Central memory CD8-positive, alpha-beta T cell (primary cell): Measurements from ENCODE around the gene ADCK2.
"Not testable (repeated sequence)": the region's sequence is repeated elsewhere in the genome, so short reads cannot be mapped to it uniquely, and the experiment has no call there.

Experiments used
- ATAC-seq: fragments of 150-1000 bp; cut with Tn5 transposase; replicated peaks from 2 replicates; pipeline ENCODE4 v1.10.0; 2022; ENCODE audit warnings: mild to moderate bottlenecking, moderate FRiP score, moderate number of reproducible peaks; ENCODE audit not compliant: poor library complexity, severe bottlenecking; ENCODE audit errors: extremely low read depth
- DNase-seq, 2 donors: peaks; one replicate each; pipeline ENCODE4 v3.0.0; 2021; ENCODE audit warnings: low spot score in 2 of 2
- H3K27ac Mint-ChIP-seq: one replicate; pipeline ENCODE4 v1.8.0; 2022; ENCODE audit warnings: low read depth, mild to moderate bottlenecking, moderate library complexity, mixed read lengths
- H3K27me3 Mint-ChIP-seq: one replicate; pipeline ENCODE4 v1.8.0; 2022; ENCODE audit warnings: mixed read lengths
- H3K36me3 Mint-ChIP-seq: one replicate; pipeline ENCODE4 v1.8.0; 2022; ENCODE audit warnings: mild to moderate bottlenecking, moderate library complexity, mixed read lengths; ENCODE audit not compliant: insufficient read depth
- H3K4me1 Mint-ChIP-seq: one replicate; pipeline ENCODE4 v1.8.0; 2022; ENCODE audit warnings: mixed read lengths
- H3K4me3 Mint-ChIP-seq: one replicate; pipeline ENCODE4 v1.8.0; 2022; ENCODE audit warnings: mild to moderate bottlenecking, moderate library complexity, mixed read lengths
- H3K9me3 Mint-ChIP-seq: one replicate; pipeline ENCODE4 v1.8.0; 2022; ENCODE audit warnings: mixed read lengths

Gene ADCK2

DNA sequence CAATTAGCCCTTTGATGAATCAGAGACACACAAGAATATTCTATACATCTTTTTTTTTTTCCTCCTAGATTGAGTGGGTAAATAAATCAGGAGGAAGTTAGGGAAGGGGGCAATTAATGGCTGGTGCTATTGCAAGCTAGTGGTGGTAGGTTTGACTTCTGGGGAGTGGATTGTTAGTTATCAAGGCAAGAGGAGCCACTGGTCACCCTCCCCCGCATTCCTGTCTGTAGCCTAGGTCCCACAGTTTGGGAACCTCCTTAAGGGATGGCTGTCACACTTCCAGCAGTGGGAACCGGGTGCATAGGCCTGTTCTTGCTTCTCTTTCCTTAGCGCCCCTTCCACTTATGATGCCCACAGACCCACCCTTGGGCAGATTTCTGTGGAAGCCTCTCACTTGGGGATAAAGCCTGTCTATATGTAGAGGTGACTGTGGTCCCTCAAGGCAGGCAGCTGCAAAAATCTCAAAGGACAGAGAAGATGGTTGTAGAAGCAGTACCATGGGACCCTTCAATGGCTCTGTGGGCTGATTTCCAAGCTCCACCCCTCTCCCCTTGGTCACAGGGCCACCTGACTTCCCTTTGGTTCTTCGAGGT lies 2.3 kb upstream of the ADCK2 start:
- peaks cover 6% of the 10 kb centered on the region for H3K36me3 Mint-ChIP-seq
- DNase-seq (no peak), ATAC-seq (no peak)
- no peak overlapping the region for H3K4me3 Mint-ChIP-seq
- no peaks in the 10 kb centered on the region for H3K9me3 Mint-ChIP-seq
- H3K27me3 Mint-ChIP-seq = peaks cover 4% of the 10 kb centered on the region
- H3K27ac Mint-ChIP-seq = no peak overlapping the region
- H3K4me1 Mint-ChIP-seq = peaks cover 13% of the 10 kb centered on the region

DNA sequence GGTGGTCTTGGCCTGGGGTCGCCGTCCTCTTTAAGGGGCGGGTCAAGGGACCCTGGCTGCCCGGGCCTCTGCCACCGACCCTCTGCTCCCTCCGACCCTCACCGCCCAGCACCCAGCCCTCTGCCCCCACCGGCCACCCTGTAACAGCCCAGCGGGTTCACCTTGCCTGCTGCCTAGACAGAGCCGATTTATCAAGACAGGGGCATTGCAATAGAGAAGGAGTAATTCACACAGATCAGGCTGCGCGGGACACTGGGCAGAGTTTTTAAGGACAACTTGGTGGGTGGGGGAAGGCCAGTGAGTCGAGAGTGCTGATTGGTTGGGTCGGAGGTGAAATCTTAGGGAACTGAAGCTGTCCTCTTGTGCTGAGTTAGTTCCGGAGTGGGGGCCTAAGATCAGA lies 779 bp upstream of the ADCK2 start:
- H3K4me3 Mint-ChIP-seq = peak overlapping the region; percentile 86
- no peaks in the 10 kb centered on the region for H3K9me3 Mint-ChIP-seq
- ATAC-seq (no peak), DNase-seq (no peak)
- H3K27ac Mint-ChIP-seq = no peak overlapping the region
- peaks cover 10% of the 10 kb centered on the region for H3K36me3 Mint-ChIP-seq
- H3K4me1 Mint-ChIP-seq = peaks cover 22% of the 10 kb centered on the region
- H3K27me3 Mint-ChIP-seq = no peaks in the 10 kb centered on the region

DNA sequence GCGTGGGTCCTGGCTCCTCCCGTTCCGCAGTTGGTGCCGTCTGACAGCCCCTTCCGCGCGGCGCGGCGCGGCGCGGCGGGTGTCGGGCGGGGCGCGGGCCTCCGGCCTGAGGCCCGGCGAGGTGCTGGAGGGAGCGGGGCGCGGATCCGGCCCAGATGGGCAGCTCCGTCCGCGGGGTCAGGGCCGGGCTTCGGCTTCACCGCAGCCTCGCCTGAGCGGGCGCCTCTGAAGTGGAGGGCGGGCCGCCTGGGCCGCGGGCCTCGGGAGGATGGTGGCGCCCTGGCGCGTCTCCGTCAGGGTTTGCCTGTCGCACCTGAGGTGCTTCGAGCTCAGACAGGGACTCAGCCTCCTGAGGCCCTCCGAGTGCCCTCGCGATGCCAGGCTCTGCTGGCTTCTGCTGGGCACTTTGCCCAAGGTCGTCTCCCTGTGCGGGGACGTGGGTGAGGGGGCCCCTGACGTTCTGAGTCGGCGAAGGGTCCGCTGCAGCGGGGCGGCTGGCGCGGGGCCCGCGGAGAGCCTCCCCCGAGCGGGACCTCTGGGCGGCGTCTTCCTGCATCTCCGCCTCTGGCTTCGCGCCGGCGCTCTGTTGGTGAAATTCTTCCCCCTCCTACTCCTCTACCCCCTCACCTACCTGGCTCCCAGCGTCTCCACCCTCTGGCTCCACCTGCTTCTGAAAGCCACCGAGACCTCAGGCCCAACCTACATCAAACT lies 473 bp downstream of the ADCK2 start:
- peaks cover 31% of the 10 kb centered on the region for H3K4me1 Mint-ChIP-seq
- H3K27ac Mint-ChIP-seq = peak overlapping the region; percentile 91
- H3K4me3 Mint-ChIP-seq = peak overlapping the region; percentile 86
- DNase-seq = peak; percentile 50 to 52
- H3K36me3 Mint-ChIP-seq = peaks cover 16% of the 10 kb centered on the region
- H3K9me3 Mint-ChIP-seq = no peaks in the 10 kb centered on the region
- no peaks in the 10 kb centered on the region for H3K27me3 Mint-ChIP-seq
- peak; percentile 78 for ATAC-seq

DNA sequence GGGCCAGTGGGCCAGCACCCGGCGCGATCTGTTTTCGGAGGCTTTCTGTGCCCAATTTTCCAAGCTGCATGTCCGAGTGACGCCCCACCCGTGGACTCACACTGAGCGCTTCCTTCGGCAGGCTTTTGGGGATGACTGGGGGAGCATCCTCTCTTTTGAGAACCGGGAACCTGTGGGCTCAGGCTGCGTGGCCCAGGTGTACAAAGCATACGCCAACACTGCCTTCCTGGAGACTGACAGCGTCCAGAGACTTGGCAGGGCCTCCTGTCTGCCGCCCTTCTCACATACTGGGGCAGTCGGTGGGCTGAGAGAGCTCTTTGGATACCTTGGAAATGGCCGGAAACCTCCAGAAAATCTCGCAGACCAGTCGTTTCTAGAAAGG lies 1.0 kb downstream of the ADCK2 start:
- Mint-ChIP-seq H3K27me3 (no peaks in the 10 kb centered on the region), H3K27ac (peak overlapping the region; percentile 91), H3K4me3 (peak overlapping the region; percentile 86), H3K36me3 (peaks cover 21% of the 10 kb centered on the region), H3K4me1 (peaks cover 35% of the 10 kb centered on the region), H3K9me3 (no peaks in the 10 kb centered on the region)
- ATAC-seq (no peak), DNase-seq (no peak)

- peaks cover 35% of the 10 kb centered on the region for H3K4me1 Mint-ChIP-seq
- no peaks in the 10 kb centered on the region for H3K9me3 Mint-ChIP-seq
- no peak for ATAC-seq
- no peak for DNase-seq
- H3K4me3 Mint-ChIP-seq = peak overlapping the region; percentile 86
- peak overlapping the region; percentile 91 for H3K27ac Mint-ChIP-seq
- peaks cover 25% of the 10 kb centered on the region for H3K36me3 Mint-ChIP-seq
- no peaks in the 10 kb centered on the region for H3K27me3 Mint-ChIP-seq
These were observed 1.6 kb downstream of the ADCK2 start for GRCh38 chr7:140674356-140674800.

GRCh38 chr7:140674899-140675701 lies 2.4 kb downstream of the ADCK2 start:
- no peaks in the 10 kb centered on the region for H3K27me3 Mint-ChIP-seq
- no peaks in the 10 kb centered on the region for H3K9me3 Mint-ChIP-seq
- H3K4me3 Mint-ChIP-seq = peak overlapping the region; percentile 86
- no peak for DNase-seq
- H3K27ac Mint-ChIP-seq = no peak overlapping the region
- peaks cover 31% of the 10 kb centered on the region for H3K36me3 Mint-ChIP-seq
- peaks cover 35% of the 10 kb centered on the region for H3K4me1 Mint-ChIP-seq
- no peak for ATAC-seq

DNA sequence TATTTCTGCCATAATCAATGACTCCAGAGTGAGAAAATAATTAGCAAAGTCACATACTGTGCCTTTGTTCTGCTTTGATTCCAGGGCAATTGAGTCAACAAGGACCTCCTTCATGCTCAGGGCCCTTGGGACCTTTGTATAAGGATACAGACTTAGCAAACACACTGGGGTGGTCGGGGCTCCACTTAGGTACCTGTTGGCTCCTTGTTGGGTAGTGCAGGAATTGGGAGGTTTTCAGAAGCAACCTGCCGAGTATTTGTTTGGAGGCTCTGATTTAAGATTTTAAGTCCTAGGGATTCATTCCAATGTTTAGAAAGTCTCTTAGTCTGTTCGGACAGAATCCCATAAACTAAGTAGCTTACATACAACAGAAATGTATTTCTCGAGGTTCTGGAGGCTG lies 3.0 kb downstream of the ADCK2 start:
- Mint-ChIP-seq H3K9me3 (no peaks in the 10 kb centered on the region), H3K4me3 (no peak overlapping the region), H3K36me3 (peaks cover 37% of the 10 kb centered on the region), H3K27ac (no peak overlapping the region), H3K4me1 (peaks cover 35% of the 10 kb centered on the region), H3K27me3 (no peaks in the 10 kb centered on the region)
- ATAC-seq (no peak), DNase-seq (no peak)

DNA sequence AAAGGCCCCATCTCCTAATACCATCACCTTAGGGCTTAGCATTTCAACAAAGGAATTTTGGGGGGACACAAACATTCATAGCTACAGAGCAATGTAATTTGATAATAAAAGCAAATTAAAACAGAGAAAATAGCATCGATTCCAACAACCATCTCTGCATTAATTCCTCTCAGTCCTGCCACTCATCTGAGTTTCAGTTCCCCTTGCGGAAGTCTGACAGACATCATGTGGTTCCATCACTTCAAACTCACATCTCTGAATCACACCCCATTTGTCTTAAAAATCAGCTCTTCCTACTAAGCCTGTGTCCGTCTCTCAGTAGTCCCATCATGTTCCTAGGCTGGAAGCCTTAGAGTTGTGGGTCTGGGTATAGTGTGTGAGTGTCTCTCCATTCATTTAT lies 3.6 kb downstream of the ADCK2 start:
- no peaks in the 10 kb centered on the region for H3K9me3 Mint-ChIP-seq
- H3K27ac Mint-ChIP-seq = no peak overlapping the region
- no peak overlapping the region for H3K4me3 Mint-ChIP-seq
- ATAC-seq = no peak
- no peaks in the 10 kb centered on the region for H3K27me3 Mint-ChIP-seq
- DNase-seq = no peak
- H3K4me1 Mint-ChIP-seq = peaks cover 35% of the 10 kb centered on the region
- peaks cover 40% of the 10 kb centered on the region for H3K36me3 Mint-ChIP-seq

DNA sequence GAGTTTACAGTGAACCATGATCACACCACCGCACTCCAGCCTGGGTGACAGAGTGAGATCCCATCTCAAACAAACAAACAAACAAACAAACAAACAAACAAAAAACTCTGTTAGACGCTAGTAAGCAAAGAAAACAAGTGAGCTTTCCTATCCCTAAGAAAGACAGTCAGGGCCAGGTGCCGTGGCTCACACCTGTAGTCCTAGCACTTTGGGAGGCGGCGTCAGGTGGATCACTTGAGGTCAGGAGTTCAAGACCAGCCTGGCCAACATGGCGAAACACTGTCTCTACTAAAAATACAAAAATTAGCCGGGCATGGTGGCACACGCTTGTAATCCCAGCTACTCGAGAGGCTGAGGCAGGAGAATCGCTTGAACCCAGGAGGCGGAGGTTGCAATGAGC lies 4.2 kb downstream of the ADCK2 start:
- H3K4me1 Mint-ChIP-seq = peaks cover 35% of the 10 kb centered on the region
- H3K36me3 Mint-ChIP-seq = peaks cover 44% of the 10 kb centered on the region
- DNase-seq, H3K9me3 Mint-ChIP-seq, H3K4me3 Mint-ChIP-seq, H3K27ac Mint-ChIP-seq, H3K27me3 Mint-ChIP-seq, ATAC-seq: not testable (repeated sequence)

GRCh38 chr7:140677496-140677895 lies 4.8 kb downstream of the ADCK2 start:
- ATAC-seq (no peak), DNase-seq (no peak)
- Mint-ChIP-seq H3K4me3 (no peak overlapping the region), H3K27ac (peak overlapping the region; percentile 44), H3K27me3 (no peaks in the 10 kb centered on the region), H3K4me1 (peaks cover 35% of the 10 kb centered on the region), H3K9me3 (no peaks in the 10 kb centered on the region), H3K36me3 (peaks cover 45% of the 10 kb centered on the region)

DNA sequence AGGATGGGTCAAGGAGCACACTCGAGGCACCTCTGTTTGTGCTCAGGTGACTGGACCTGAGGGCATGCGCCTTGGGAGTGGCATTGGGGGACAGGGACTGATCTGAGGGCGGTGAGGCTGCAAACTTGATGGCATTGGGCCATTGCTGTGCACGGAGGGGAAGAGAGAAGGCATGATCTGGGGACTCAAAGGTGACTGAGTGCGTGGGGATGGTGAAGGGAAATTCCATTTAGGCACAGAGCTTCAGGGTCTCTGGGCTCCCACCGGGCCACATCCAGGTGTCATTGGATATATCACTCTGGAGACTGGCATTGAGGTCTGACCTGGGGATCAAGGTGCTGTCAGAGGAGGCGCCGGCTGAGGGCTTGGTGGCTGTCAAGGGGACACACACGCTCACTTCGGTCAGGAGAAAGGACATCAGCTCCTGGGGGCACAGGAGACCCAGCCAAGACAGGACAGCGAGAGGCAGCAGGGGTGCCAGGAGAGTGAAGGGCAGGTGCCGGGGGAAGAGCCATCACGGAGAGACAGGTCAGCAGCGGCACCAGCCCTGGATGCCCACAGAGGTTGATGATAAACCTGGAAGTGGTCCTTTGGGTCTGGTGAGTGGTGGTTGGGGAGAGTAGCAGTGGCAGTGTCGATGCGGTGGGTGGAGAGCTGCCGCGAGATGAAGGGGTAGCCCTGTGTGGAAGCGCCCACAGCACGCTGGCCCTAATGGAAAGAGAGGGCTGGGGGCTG lies 5.5 kb downstream of the ADCK2 start:
- Mint-ChIP-seq H3K9me3 (no peaks in the 10 kb centered on the region), H3K27ac (peak overlapping the region; percentile 44), H3K36me3 (peaks cover 49% of the 10 kb centered on the region), H3K27me3 (no peaks in the 10 kb centered on the region), H3K4me3 (no peak overlapping the region), H3K4me1 (peaks cover 35% of the 10 kb centered on the region)
- ATAC-seq (no peak), DNase-seq (no peak)

DNA sequence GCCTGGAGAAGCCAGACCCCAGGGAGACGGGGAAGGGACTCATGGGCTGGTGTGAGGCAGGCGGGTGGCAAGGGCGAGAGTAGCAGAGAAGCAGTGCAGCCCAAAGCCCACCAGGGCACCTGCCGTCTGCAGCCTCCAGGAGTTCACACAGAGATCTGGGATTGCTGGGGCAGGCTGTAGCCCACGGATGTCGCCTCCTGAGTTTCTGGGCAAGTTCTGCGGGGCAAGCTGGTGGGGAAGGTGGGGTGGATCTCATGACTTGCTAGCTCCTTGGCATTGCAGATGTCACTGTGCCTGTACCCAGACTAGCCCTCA lies 6.0 kb downstream of the ADCK2 start:
- Mint-ChIP-seq H3K36me3 (peaks cover 49% of the 10 kb centered on the region), H3K9me3 (no peaks in the 10 kb centered on the region), H3K4me1 (peaks cover 35% of the 10 kb centered on the region)

More for the DNA sequence above, 6.0 kb downstream of the ADCK2 start:
- Mint-ChIP-seq H3K4me3 (no peak overlapping the region), H3K27ac (no peak overlapping the region), H3K27me3 (no peaks in the 10 kb centered on the region)
- ATAC-seq (no peak), DNase-seq (no peak)
